Testis (tissue), 2 donors: ENCODE data around the gene PDE7B.

Experiments
- POLR2A ChIP-seq: fragments of 450-650 bp; IDR thresholded peaks from one replicate; pipeline ENCODE4 v1.6.1; 2017; ENCODE audit warnings: antibody characterized with exemption, mild to moderate bottlenecking, moderate library complexity
- TF ChIP-seq, protein P1 (sequence below), 3 experiments: fragments of 450-650 bp in 2 of 3; fragments of 200-600 bp in 1 of 3; sonication (generic) in 1 of 3; IDR thresholded peaks; one replicate each; pipeline ENCODE4 v1.5.1; 2016 to 2019; ENCODE audit warnings: antibody characterized with exemption in 3 of 3, mild to moderate bottlenecking in 2 of 3, moderate library complexity in 1 of 3

DNA sequence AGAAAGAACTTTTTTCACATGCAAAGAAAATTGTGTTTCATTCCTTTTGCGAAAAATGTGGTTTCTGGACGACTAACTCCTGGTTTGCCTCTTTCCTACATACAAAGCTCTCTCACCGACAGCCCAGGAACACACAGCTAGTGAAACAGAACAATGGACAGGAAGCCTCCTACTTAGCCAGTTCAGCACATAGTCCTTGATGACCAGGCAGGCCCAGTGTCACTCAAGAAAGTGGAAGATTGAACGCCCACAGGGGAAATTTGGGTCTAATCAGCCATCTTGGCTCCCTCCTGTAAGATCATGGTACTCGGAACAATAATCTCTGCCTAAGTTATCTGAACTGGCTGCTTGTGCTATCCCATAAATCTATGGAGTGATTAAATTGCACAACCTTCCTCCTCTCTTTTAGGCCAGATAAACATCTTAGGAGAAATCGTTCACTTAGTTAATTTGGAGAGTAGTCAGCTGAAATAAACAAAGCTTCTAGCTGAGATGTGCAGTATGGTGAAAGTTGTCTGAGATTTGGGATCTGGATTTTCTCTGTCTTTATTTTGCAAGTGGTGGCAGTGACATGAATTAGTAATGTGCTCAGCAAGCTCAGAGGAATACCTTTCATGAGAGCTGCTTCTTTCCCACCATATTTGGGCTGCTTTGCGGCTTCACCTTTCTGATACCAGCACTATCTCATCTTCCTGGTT, 251.6 kb downstream of the PDE7B start:
- no peak for TF ChIP-seq POLR2A
- TF ChIP-seq, protein P1, sequence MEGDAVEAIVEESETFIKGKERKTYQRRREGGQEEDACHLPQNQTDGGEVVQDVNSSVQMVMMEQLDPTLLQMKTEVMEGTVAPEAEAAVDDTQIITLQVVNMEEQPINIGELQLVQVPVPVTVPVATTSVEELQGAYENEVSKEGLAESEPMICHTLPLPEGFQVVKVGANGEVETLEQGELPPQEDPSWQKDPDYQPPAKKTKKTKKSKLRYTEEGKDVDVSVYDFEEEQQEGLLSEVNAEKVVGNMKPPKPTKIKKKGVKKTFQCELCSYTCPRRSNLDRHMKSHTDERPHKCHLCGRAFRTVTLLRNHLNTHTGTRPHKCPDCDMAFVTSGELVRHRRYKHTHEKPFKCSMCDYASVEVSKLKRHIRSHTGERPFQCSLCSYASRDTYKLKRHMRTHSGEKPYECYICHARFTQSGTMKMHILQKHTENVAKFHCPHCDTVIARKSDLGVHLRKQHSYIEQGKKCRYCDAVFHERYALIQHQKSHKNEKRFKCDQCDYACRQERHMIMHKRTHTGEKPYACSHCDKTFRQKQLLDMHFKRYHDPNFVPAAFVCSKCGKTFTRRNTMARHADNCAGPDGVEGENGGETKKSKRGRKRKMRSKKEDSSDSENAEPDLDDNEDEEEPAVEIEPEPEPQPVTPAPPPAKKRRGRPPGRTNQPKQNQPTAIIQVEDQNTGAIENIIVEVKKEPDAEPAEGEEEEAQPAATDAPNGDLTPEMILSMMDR (IDR thresholded peaks at IDR 0.05), result no peak
